ENCODE measurements around the gene OSER1. TPM values are rescaled to one million over a fixed set of nuclear protein-coding genes. Genes with fewer than 3 reads are reported as not detected.

OSER1 gene
- total and polyA plus RNA-seq, 2 donors: 32.7 to 35.8 TPM

DNA sequence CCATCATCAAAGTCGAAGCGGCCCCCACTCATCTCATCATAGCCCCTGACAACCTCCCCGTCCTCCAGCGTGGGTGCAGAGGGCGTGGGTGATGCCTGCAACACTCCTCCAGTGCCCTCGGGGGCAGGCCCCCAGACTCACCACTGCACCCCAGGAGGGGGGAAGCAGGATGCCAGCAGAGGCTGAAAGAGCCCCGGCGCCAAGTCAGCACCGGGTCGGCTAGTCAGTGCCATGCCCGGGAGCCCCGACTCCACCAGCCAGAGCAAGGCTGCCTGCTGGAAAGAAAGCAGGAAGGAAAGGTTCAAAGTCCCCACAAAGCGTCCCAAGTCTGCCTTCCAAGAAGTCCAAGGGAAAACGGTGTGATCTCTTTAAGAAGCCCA is 23.9 kb downstream of the OSER1 start:
- peak overlapping the region; percentile 42 for H3K4me3 ChIP-seq (ENCODE audit: low read depth, low read length)
- peak overlapping the region; percentile 13 for H3K27ac ChIP-seq (ENCODE audit: low read depth)
- 14% methylated on average over 14 of the region's 14 CpGs for WGBS
- no peaks in the 10 kb centered on the region for H3K36me3 ChIP-seq (ENCODE audit: insufficient read depth)
- no peak for DNase-seq (ENCODE audit: extremely low spot score)
- H3K4me1 ChIP-seq (ENCODE audit: insufficient read depth): no peaks in the 10 kb centered on the region

DNA sequence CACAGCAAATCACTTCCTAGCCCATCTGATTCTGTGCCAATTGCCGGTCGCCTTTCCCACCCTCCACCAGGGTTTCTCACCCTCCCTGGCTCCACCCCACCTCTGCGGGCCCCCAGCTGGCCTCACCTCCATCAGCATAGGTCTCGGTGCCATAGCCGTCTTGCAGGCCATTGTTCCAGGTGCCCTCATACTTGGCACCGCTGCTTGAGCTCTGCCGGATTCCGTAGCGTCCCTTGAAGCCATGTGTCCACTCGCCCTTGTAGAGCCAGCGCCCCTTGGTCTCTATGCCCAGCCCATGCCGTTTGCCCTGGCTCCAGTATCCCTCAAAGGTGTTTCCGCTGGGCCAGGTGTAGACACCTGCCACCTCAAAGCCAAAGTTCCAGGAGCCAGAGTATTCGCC is 24.4 kb downstream of the OSER1 start:
- Histone ChIP-seq H3K4me3 (ENCODE audit: low read depth, low read length) (peak overlapping the region; percentile 42), H3K36me3 (ENCODE audit: insufficient read depth) (no peaks in the 10 kb centered on the region), H3K27ac (ENCODE audit: low read depth) (no peak overlapping the region), H3K4me1 (ENCODE audit: insufficient read depth) (no peaks in the 10 kb centered on the region)
- no peak for DNase-seq (ENCODE audit: extremely low spot score)
- WGBS: 59% methylated on average over 14 of the region's 14 CpGs

DNA sequence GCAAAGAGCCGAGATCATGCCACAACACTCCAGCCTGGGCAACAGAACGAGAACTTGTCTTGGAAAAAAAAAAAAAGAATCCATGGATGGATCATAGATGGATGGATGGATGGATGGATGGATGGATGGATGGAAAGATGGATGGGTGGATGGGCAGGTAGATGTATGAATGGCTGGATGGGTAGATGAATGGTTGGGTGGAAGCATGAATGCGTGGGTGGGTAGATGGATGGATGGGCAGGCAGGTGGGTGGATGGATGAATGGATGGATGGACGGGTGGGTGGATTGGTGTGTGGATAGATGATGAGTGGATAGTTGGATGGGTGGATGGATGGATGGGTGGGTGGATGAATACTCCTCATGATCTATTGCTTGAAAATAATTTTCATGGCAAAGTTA is 25.0 kb downstream of the OSER1 start:
- 62% methylated on average over 4 of the region's 4 CpGs for WGBS

DNA sequence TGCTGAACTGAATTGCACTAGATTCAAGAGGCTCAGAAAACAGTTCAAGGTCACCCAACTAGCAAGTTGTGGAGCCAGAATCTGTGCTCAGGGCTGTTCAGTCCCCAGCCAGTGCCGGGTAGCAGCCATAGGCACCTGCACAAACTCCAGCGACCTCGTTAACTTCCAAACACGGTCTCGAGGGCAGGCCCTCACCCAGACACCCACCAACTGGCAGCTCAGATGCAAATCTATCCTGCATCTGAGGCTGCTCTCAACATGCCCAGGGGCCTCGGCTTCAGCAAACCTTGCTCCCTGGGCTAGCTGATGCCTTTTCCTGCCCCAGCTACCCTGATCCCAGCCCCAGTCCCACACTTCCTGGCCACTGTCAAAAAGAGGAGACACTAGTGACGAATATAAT is 27.3 kb downstream of the OSER1 start:
- DNase-seq (ENCODE audit: extremely low spot score): no peak

More for the DNA sequence above, 25.0 kb downstream of the OSER1 start:
- Histone ChIP-seq H3K4me1 (ENCODE audit: insufficient read depth) (no peaks in the 10 kb centered on the region), H3K4me3 (ENCODE audit: low read depth, low read length) (peak overlapping the region; percentile 42), H3K36me3 (ENCODE audit: insufficient read depth) (no peaks in the 10 kb centered on the region), H3K27ac (ENCODE audit: low read depth) (no peak overlapping the region)
- no peak for DNase-seq (ENCODE audit: extremely low spot score)

DNA sequence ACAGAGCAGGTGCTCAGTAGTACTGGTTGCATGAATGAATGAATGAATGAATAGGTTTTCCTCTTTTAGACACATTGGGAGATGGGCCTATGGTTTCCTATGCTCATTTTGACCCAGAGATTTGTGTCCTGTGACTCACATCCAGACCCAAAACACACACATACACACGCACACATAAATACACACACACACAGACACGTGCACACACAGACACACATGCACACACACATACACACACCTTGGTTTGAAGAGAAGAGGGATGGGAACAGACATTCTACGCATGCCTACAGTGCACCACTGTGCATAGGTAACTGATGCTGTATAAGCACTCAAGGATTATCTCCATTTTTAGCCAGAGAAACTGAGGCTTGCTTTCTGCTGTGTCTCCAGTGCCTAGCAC is 27.7 kb downstream of the OSER1 start:
- no peaks in the 10 kb centered on the region for H3K4me1 ChIP-seq (ENCODE audit: insufficient read depth)
- H3K4me3 ChIP-seq (ENCODE audit: low read depth, low read length): no peak overlapping the region
- H3K27ac ChIP-seq (ENCODE audit: low read depth): no peak overlapping the region
- H3K36me3 ChIP-seq (ENCODE audit: insufficient read depth): no peaks in the 10 kb centered on the region
- DNase-seq (ENCODE audit: extremely low spot score): no peak
- WGBS: 75% methylated on average over 3 of the region's 3 CpGs

More for the DNA sequence above, 27.3 kb downstream of the OSER1 start:
- Histone ChIP-seq H3K27ac (ENCODE audit: low read depth) (no peak overlapping the region), H3K36me3 (ENCODE audit: insufficient read depth) (no peaks in the 10 kb centered on the region), H3K4me3 (ENCODE audit: low read depth, low read length) (no peak overlapping the region), H3K4me1 (ENCODE audit: insufficient read depth) (no peaks in the 10 kb centered on the region)
- 53% methylated on average over 7 of the region's 7 CpGs for WGBS

DNA sequence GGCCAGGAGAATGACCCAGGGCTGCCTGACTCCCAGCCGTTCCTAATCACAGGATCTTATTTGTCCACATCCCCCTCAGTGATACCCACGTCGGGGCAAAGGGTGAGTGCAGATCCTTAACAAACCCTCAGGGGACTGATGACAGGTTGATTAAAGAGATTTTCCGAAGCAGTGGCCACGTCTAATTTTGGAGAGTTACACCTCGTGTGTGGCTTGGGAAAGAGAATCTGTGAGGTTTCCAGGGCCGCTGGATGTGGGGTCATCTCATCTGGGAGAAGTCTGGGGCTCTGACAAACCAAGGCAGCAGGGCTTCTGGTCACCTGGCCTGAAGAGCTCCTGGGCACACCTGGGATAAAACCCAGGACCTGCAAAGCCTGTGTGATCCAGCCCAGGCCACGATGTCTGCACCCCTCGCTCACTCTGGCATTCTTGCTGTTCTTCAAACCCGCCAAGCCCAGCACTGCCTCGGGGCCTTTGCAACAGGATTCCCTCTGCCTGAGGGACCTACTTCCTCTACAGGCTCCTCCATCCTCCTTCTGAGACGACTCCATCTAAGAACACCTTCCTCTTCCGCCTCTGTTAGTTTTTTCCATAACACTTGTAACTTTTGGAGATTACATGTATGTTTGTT is 28.3 kb downstream of the OSER1 start:
- H3K27ac ChIP-seq (ENCODE audit: low read depth): no peak overlapping the region
- 37% methylated on average over 13 of the region's 13 CpGs for WGBS
- H3K4me1 ChIP-seq (ENCODE audit: insufficient read depth): no peaks in the 10 kb centered on the region
- no peaks in the 10 kb centered on the region for H3K36me3 ChIP-seq (ENCODE audit: insufficient read depth)
- no peak overlapping the region for H3K4me3 ChIP-seq (ENCODE audit: low read depth, low read length)
- DNase-seq (ENCODE audit: extremely low spot score): no peak

DNA sequence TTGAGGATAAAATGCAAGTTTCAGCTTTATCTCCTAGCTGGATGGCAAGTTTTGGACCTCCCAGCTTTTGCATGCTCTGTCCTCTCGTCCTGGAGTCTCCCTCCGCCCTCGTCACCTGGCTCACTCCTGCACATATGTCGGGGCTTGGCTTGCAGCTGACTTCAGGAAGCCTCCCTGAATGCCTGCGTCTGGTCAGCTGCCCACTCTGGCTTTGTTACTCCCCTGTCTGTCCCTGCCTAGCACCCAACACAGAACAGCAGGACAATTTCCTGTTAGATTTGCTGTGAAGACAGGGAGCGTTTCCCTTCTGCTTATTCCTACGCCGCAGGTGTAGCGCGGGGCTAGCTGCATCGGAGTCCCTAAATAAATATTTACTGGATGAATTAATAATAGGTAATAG is 29.0 kb downstream of the OSER1 start:
- H3K4me1 ChIP-seq (ENCODE audit: insufficient read depth): no peaks in the 10 kb centered on the region
- WGBS: 29% methylated on average over 11 of the region's 11 CpGs
- H3K36me3 ChIP-seq (ENCODE audit: insufficient read depth): no peaks in the 10 kb centered on the region
- no peak overlapping the region for H3K27ac ChIP-seq (ENCODE audit: low read depth)
- DNase-seq (ENCODE audit: extremely low spot score): no peak
- no peak overlapping the region for H3K4me3 ChIP-seq (ENCODE audit: low read depth, low read length)

DNA sequence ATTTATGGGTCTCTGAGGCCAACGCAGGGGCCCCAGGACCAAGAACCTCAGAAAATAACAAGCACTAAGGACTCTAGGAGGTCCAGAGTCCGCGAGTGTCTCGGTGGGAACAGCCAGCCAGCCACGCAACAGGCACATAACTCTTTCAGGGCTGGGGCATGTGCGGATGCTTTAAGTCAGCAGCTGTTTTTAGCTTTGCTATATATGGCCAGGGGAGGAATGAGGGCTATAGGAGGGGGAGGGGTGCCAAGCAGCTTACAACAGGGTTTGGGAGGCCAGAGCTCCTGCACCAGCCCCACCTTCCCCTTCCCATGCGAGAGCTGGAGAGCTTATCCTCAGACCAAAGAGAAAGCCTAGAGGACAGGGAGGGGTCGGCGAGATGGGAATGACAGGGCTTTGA is 29.8 kb downstream of the OSER1 start:
- no peak overlapping the region for H3K4me3 ChIP-seq (ENCODE audit: low read depth, low read length)
- no peaks in the 10 kb centered on the region for H3K4me1 ChIP-seq (ENCODE audit: insufficient read depth)
- no peaks in the 10 kb centered on the region for H3K36me3 ChIP-seq (ENCODE audit: insufficient read depth)
- DNase-seq (ENCODE audit: extremely low spot score): no peak
- no peak overlapping the region for H3K27ac ChIP-seq (ENCODE audit: low read depth)
- WGBS: 19% methylated on average over 9 of the region's 9 CpGs

DNA sequence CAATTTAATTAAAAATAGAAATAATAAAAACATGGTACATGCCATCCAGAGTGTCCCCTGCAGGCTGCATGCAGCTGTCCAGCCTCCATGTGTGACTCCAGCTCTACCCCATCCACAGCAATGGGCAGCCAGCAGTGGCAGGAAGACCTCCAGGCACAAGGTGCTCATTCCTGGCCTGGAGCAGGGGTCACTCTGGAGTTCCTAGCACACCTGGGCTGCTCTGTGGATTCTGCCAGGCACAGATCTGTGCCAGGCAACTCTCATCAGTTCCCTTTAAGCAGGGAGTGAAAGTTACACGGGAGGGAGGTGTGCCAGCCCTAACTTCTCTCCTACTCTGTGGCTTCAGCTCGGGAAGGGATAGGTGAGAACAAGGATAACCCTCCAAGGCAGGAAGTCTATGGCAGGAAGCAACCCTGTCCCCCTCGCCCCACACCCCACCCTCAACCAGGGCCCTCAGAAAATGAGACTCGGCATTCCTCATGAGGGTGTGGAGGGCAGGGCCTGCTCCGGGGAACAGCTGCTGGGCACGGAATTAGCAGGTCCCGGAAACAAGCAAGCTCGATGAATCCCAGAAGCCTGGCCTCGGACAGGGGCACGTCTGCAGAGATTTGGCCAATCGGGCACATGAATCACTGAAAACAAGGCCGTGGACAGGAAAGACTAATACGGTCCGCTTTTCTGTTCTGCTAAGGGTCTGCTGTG is 33.6 kb downstream of the OSER1 start:
- Histone ChIP-seq H3K4me1 (ENCODE audit: insufficient read depth) (no peaks in the 10 kb centered on the region), H3K27ac (ENCODE audit: low read depth) (no peak overlapping the region), H3K4me3 (ENCODE audit: low read depth, low read length) (no peak overlapping the region), H3K36me3 (ENCODE audit: insufficient read depth) (no peaks in the 10 kb centered on the region)
- 28% methylated on average over 14 of the region's 14 CpGs for WGBS
- DNase-seq (ENCODE audit: extremely low spot score): no peak

DNA sequence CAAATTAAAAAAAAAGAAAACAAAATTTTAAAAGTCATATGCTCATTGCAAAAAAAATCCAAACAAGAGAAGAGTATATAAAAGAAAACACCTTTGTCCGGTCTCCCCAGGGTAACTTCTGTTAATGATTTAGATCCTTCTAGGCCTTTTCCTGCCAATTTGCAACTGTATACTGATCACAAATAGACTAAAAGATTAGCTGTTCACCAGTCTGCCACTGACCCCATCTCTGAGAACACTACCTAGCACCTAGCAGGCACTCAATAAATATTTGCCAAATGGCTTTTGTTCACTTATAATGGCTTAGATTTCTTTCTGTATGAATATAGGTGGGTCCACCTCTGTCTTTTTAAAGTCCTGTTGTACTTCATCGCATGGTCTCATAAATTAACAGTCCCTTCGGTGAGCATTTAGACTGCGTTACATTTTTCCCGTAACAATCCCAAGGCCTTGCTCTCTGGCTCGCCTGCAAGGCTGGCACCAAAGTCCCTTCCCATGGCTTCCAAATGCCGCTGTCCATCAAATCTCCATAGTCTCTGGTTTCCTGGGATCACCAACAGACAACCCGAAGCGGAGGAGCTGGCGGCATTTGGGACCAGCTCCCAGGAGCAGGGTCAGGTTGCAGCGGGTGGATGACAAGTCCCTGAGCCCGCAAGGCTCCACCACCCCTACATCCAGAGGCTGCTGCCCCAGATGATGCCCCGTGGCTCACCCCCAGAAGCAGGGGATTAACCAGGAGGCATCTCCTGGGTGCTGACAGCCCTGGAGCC is 35.4 kb downstream of the OSER1 start:
- H3K4me1 ChIP-seq (ENCODE audit: insufficient read depth): no peaks in the 10 kb centered on the region
- no peak overlapping the region for H3K4me3 ChIP-seq (ENCODE audit: low read depth, low read length)
- no peak for DNase-seq (ENCODE audit: extremely low spot score)
- H3K36me3 ChIP-seq (ENCODE audit: insufficient read depth): no peaks in the 10 kb centered on the region
- WGBS: 65% methylated on average over 13 of the region's 13 CpGs
- no peak overlapping the region for H3K27ac ChIP-seq (ENCODE audit: low read depth)

DNA sequence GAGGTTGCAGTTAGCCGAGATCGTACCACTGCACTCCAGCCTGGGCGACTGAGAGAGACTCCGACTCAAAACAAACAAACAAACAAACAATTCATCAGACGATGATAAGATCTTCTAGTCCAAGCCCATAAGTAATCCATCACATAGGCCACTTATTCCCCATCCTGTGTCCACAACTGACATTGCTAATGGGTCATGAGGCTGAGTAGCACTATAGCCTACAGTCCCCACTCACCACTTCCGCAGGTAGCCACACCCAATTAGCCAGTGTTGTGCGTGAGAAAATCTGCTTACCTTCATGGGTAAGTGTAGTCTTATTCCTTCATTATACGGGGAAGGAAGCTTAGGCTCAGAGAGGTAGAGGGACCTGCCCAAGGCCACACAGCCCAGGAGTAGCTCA is 36.7 kb downstream of the OSER1 start:
- Histone ChIP-seq H3K4me1 (ENCODE audit: insufficient read depth) (no peaks in the 10 kb centered on the region), H3K27ac (ENCODE audit: low read depth) (no peak overlapping the region), H3K36me3 (ENCODE audit: insufficient read depth) (no peaks in the 10 kb centered on the region), H3K4me3 (ENCODE audit: low read depth, low read length) (no peak overlapping the region)
- DNase-seq (ENCODE audit: extremely low spot score): no peak
- WGBS: 79% methylated on average over 8 of the region's 8 CpGs

DNA sequence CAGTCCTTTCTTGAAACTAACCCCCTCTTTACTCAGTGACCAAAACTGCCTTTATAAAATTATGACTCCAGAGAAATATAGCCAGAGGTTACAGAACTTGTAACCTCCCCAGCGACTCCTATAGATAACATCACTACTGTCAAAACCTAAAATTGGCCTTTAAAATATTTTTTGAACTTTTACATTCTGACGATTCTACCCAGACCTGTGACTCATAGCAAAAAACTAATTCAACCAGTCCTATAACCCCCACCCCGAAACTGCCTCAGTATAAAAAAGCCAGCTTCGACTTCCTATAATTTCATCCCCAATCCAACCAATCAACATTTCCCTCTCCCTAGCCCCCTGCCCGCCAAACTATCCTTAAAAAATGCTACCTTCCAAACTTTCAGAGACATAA is 37.5 kb downstream of the OSER1 start:
- WGBS: 57% methylated on average over 5 of the region's 5 CpGs
- no peak for DNase-seq (ENCODE audit: extremely low spot score)
- Histone ChIP-seq H3K36me3 (ENCODE audit: insufficient read depth) (no peaks in the 10 kb centered on the region), H3K4me3 (ENCODE audit: low read depth, low read length) (no peak overlapping the region), H3K27ac (ENCODE audit: low read depth) (no peak overlapping the region), H3K4me1 (ENCODE audit: insufficient read depth) (no peaks in the 10 kb centered on the region)

DNA sequence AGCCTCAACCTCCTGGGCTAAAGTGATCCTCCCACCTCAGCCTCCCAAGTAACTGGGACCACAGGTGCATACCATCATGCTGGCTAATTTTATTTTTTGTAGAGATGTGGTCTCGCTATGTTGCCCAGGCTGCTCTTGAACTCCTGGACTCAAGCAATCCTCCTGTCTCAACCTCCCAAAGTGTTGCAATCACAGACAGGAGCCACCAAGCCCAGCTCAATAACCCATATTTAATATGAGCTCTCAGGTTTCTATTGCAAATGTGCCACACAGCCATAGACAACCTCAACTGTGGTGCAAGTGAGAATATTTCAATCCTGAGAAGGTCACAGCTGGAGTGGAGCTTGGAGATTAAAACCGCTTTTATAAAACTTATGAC is 38.0 kb downstream of the OSER1 start:
- no peak for DNase-seq (ENCODE audit: extremely low spot score)
- 81% methylated on average over 2 of the region's 2 CpGs for WGBS

More for the DNA sequence above, 38.0 kb downstream of the OSER1 start:
- Histone ChIP-seq H3K4me3 (ENCODE audit: low read depth, low read length) (no peak overlapping the region), H3K27ac (ENCODE audit: low read depth) (no peak overlapping the region), H3K36me3 (ENCODE audit: insufficient read depth) (no peaks in the 10 kb centered on the region), H3K4me1 (ENCODE audit: insufficient read depth) (no peaks in the 10 kb centered on the region)
